SIG-M5 treated with dmso at 0.1 percent for 504 hours (cell line): ENCODE measurements around the gene MIA3.

Experiments
- DNase-seq: peaks from one replicate; lab custom pipeline; 2025; ENCODE audit not compliant: unreplicated experiment; lab: John Stamatoyannopoulos, UW

Gene MIA3

DNA sequence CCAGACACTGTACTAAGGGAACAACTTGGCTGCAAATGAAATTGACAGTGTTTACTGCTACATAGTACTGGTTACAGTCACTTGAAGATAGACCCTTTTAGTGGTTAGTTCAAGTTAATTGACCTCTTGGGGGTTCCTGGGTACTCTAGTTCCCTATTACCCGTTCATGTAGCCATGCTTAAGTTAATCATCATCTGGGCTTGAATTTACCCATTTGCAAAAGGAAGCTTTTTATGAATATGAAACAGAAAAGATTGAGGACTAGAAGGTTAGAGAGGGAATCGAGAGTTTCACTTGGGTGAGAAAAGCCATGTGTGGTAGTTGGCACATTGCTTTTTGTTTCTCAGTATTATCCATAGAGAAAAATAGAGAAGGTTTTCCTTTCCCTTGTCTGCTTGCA lies 2.7 kb downstream of the MIA3 start:
- no peak for DNase-seq

DNA sequence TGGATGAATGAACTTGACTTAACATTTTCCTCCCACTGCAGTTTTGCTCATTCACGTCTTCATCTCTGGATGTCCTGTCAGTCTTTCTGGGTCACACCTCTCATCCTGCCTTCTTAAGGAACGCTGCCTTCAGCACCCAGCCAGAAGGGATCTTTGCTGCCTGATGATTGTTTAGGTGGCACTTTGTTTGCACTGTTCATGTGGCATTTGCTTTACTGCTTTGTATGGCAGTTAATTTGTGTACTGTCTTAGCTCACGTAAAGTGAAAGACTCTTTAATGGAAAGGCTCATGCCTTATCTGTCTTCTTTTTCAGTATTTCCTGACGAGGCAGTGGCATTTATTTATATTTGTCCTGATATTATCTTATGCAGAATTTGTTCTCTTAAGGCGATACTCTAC lies 4.9 kb downstream of the MIA3 start:
- DNase-seq = no peak

DNA sequence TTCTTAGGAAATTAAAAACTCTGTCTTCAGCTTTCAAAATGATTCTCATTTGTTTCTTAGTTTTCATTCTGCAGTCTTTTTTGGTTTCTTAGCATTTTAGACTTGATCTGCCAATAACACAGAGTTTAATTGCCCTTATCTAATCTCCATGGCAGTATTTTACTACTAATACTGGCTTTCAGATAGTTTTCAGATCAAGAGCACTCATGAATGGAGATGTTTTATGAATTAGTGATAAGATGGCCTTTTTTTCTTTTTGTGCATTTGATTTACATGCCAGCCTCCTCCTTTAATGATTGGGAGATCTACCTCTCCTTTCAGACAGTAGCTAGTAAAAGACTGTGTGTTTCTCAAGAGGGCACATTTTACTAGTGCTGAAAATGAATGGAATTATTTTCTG lies 5.6 kb downstream of the MIA3 start:
- no peak for DNase-seq

DNA sequence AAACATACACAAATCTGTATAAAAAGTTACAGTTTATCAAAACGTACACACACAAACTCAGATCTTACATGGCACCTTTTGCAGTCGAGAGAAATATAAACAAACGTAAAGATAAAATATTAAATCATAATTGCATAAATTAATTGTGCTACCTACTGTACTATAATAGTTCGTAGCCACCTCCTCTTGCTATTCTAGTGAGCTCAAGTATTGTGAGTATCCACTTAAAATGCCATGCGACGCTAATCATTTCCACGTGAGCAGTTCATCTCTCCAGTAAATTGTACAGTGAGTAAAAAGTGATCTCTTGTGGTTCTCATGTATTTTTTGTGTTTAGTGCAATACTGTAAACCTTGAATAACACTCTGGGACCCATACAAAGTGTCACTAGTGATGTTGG lies 6.3 kb downstream of the MIA3 start:
- DNase-seq = no peak

DNA sequence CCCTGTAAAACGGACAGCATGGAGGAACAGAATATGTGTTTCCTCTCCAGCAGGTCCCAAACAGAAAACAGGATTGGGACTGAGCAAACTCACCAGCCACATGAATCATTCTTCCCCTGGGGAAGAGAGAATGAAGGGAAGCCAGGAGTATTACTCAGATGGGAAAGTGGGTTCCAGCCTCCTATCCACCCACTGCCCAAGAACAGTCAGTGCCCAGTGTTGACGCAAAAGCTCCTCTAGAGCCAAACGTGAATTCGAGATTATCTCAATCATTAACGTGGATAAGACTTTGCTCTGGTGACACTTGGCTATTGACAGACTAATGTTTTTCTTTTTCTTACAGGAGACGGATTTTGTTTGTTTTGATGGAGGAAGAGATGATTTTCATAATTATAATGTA lies 9.3 kb downstream of the MIA3 start:
- no peak for DNase-seq

DNA sequence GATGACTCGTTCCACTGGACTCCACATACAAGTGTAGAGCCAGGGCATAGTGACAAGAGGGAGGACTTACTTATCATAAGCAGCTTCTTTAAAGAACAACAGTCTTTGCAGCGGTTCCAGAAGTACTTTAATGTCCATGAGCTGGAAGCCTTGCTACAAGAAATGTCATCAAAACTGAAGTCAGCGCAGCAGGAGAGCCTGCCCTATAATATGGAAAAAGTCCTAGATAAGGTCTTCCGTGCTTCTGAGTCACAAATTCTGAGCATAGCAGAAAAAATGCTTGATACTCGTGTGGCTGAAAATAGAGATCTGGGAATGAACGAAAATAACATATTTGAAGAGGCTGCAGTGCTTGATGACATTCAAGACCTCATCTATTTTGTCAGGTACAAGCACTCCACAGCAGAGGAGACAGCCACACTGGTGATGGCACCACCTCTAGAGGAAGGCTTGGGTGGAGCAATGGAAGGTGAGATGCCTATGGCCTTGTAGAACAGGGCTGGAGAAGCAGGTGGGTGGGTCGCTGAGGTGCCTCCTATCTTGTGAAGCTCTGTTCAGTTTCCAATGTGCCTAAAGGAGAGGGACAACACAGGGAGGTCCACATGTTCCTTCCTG lies 12.1 kb downstream of the MIA3 start:
- DNase-seq = no peak

DNA sequence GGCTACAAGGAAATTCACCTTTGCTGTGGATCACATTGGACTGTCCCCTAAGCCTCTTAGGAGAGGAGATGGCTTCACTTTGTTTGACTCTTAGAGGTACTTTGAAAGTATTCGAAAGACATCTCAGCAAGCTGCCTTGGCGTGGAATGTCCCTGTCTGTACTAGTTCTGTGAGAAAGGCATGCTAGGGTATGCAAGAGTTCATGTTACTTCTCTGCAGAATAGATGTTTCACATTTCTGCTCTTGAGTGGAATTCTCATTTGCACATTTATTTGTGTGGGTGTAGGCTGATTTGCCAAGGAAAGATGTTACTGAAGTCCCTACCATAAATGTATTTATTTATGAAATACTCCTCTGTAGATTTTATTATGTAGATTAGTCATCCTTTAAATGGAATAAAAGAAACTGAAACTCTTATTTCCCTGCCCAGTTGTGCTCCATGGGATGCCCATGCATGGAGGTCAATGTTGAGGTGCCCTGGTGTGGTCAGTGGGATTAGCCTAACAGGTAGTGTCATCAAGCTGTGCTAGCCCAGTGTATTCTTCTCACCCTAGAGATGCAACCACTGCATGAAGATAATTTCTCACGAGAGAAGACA lies 13.8 kb downstream of the MIA3 start:
- no peak for DNase-seq

DNA sequence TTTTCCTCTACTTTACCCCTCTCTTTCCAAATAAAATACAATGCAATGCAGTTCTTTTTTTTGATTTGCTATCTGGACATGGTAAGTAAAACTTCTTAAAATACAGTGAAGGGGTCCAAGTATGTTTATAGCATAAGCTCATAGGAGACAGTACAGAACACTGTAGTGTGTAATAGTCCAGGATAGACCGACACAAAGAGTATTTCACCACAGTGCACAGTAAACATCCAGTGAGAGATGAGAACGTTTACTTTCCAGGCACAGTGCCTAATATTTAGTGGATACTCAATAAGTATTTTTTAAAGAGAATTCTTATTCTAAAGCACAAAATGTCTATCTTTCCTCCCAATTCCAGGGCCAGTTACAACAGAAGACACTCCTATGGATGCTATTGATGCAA lies 14.9 kb downstream of the MIA3 start:
- DNase-seq = no peak

DNA sequence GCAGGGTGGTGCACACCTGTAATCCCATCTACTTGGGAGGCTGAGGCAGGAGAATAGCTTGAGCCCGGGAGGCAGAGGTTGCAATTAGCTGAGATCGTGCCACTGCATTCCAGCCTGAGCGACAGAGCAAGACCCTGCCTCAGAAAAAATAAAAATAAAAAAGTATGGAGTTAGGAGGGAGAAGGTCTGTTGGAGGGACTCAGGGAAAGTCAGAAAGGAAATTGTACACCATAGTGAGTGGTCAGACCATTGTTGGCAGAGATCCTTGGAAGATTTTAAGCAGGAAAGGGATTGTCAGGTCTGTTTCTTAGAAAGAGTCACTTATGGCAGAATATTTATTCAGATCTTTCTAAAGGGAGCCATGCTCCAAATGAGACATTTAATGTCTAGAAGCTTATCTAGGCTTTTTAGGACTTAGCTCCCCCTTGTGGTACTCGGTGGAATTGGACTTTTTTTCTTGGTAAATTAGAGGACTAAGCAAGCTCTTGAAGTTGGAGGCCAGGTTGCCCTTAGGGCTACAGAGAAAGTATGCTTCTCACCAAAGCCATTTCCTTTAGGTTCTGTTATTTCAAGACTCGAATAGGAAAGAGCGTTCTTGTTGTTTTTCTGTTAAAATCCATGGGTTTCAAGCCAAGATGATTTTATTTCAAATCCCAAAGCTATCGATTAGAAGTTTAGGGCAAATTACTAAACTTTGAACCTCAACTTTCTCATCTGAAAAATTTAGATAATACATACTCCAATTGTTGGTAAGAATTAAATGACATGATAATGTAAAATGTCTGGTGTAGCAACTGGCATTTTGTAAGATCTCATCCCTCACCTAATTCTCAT lies 16.5 kb downstream of the MIA3 start:
- peak; percentile 83 for DNase-seq

DNA sequence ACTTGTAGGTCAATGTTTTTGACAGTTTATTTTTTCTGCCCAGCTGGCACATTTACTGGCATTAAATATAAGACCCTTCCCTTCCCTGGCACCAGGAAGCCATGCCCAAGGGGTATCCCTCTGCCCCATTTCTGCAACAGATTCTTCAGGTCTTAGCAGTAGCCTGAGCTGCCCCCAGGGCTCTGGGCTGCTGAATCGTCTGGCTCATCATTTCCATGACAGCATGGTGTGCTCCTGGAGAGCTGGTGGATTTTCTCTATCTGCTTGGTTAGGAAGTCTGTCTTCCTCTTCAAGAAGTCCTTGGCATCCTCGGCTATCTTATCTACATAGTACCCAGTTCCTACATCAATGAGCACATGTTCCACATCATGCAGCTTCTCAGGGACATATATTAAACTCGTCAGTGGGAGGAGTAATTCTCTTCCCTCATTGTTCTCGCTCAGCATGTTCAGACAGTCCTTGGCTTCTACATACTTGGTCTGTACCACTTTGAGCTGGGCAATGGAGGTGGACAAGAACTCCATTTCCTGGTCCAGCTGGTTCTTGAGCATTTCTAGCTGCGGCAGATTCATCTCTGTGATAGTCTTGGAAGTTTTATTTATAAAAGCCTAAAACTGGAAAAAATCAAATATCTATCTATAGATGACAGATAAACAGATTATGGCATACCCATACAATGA lies 23.5 kb downstream of the MIA3 start:
- no peak for DNase-seq

DNA sequence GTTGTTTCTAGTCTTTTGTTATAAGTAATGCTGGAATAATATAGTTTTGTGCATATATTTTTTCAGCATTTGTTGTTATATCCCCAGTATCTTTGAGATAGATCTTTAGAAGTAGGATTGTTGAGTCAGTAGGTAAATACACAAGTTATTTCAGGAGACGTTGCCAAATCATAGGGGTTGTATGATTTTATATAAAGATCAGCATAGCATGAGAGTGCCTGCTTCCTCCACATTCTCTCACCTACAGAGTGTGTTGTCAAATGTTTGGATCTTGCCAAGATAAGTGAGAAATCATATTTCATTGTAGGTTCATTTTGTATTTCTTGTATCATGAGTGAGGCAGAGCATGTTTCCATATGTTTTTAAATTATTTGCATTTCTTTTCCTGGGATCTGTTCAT lies 24.6 kb downstream of the MIA3 start:
- DNase-seq = no peak

DNA sequence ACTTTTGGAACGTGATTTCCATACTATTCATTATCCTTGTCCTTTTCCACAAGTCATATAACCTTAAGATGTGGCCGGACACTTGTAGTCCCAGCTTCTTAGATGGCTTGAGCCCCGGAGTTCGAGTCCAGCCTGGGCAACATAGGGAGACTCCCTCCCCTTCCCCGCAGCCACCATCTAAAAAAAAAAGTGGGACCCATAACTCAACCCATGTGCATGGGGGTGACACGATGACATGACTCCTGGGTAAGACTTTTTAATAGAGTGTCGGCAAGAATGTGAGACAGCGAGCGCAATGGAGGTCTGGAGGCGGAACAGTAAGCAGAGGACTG lies 25.7 kb downstream of the MIA3 start:
- DNase-seq = no peak

DNA sequence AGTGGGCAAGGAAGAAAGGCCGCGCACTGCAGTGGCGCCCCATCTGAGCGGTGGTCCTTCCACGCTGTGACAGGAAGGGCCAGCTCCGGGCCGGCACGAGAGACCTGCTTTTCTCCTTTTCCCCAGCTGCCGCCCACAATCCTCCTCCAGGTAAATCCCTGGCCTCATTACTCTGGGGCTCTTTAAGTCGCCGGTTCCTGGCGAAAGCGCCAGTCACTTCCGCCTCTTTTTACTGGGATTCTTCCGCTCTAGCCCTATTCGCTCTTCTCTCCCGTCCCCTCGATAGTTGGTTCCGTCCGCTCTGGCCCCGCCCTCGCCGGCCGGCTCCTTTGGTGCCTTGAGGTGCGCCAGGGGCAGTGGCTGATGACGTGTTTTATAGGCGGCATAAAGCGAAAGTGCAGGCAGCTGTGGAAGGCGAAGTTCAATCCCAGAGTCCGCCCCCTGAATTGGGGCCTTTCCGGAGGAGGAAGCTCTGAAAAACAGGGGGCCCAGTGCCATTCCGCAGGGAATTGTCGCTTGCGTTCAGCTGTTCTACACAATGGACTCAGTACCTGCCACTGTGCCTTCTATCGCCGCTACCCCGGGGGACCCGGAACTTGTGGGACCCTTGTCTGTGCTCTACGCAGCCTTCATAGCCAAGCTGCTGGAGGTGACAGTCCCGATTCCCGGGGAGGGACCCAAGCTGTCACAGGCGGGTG lies 26.2 kb downstream of the MIA3 start:
- peak; percentile 100 for DNase-seq

DNA sequence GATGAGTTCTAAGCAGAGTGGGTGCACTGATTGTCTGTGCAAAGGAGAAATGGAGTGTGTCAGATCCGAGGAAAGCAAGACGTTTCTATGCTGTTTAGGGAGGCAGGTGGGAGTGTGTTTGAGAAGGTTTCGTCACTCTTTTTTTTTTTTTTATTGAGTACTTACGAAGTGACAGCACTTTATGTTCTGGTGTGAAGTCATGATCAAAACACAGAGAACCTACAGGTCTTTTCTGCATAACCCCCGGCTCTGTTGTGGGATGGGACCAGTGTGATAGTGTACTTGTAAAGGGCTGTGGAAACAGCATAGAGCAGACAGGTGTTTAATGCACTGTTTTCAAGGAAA lies 26.7 kb downstream of the MIA3 start:
- no peak for DNase-seq

DNA sequence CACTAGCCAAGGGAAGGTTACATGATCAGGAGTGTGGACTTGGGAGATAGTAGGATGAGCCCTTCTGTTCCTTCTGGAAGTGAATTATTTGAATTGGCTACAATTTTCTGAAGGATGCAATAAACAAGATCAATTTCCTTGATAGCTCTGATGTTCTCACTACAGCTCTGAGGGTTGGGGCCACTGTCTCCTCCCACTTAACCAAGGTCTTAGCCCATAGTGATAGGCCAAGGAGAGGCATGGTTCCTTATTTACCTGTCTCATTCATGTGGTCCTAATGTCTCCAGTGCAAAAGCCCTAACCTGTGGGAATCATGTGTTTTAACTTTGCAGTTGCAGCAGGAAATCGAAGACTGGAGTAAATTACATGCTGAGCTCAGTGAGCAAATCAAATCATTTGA lies 34.8 kb downstream of the MIA3 start:
- no peak for DNase-seq

DNA sequence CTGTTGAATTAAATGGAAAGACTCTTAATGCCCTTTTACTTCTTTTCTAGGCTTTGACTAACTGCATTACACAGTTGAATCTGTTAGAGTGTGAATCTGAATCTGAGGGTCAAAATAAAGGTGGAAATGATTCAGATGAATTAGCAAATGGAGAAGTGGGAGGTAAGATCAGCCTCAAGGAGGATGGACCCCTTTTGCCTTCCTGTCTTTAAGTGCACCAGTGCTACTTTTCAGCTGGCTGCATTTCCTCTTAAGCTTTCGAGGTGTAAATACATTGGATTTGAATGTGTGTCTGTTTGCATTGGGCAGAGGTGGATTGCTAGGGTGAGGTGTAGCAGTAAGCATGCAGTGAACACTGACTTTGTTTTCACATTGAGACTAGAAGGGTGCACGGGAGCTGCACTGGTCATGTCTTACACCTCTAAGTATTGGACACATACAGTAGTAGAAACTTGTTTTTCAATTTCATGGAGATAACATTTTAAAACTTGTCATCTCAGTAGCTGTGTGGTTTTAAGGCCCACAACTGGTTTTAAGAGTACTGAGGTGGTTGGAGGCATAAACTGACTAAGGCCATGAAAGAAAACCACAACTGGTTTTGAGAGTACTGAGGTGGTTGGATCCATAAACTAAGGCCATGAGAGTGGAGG lies 35.4 kb downstream of the MIA3 start:
- no peak for DNase-seq

DNA sequence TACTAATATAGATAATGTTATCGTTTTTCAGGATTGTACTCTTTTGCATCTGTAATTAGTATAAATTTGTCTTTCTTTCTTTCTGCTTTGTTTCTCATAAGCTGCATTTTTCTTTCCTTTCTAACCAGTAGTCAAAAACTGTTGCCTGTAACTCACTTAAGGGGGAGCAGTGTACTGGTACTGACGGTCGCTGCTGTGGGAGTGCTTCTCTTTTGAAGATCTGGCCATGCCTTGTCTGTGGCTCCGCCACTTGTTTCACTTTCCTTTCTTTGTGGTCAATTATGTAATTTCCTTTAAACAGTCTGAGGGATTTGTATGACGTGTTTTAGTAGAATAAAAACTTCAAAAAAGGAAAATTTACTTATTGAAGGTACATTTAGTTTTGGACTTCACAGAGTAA lies 37.0 kb downstream of the MIA3 start:
- peak; percentile 98 for DNase-seq

DNA sequence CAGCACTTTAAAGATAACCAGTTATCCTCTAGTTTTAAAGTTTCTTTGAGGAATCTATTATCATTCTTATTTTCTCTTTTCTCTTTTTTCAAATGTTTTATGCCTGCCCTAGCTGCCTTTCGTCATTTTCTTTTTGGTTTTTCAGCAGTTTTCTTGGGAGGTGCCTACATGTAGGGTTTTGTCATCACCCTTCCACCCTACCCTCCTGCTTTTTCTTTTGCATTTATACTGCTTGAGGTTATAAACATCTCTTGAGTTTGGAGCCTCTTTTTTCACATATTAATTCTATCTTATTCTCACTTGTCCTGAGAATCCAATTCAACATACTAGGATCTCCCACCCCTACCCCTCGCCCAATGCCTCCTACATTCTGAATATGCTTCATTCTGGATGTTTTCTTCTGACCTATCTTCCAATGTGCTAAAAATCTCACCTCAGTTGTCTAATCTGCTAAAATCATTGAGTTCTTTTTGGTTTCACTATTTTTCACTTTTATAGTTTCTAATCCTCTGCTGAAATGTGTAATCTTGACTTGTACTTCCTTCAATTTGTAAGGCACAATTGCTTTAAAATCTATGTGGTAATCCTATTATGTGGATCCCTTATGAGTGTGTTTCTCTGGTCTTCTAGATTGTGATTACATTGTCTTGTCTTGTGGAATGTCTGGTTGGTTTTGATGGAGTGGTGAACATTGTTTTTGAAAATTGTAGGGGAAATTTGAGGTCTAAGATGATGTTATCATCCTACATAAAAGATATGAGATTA lies 38.7 kb downstream of the MIA3 start:
- DNase-seq = no peak

DNA sequence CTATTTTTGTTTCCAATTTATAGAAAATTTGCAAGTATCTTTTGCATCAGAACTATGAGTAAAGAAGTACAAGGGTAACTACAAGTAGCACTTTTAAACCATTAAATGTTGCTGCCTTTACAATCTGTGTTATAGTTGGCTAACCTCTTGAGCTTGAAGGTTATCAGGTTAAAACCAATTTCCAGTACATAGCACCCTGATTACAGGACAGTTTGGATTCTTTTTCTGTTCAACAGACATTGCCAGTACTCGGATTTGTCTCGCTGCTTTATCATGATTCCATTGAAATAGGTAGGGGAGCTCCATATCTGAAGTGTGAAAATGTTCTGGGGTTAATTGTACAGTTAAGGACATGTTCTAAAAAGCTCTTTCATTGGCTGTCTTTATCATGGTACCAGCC lies 40.0 kb downstream of the MIA3 start:
- DNase-seq = no peak

DNA sequence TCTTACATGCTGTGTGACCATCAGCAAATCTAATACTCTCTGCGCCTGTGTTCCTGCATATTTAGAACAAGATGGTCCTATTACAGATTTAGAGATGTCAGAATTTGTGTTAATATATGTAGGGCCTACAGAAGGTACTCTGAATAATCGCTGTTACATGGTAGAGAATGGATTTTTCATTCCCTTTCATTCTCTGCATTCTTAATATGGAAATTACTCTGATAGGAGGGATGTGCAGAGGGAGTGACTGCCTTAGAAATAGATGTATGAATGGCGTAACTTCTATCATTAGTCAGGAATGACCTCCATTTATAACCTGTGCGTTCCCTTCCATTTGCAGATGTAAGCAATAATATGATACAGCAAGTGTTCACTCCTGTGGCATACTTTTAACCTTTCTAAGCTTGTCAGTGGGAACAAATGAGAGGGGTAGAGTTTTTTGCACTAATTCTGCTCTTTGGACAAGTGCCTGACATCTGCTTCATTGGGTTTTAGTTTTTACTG lies 45.6 kb downstream of the MIA3 start:
- DNase-seq = no peak
